Spleen (tissue), 7 donors: ENCODE measurements around the gene LRRC18.

Source experiments
- POLR2AphosphoS5 ChIP-seq, 3 donors: sonication (generic); formaldehyde crosslinking; IDR thresholded peaks; one replicate each; pipeline ENCODE4 v1.5.1; 2017; ENCODE audit warnings: antibody characterized with exemption in 3 of 3
- TF ChIP-seq, protein P1 (sequence below), 11 experiments: fragments of 200-600 bp in 7 of 11; fragments of 450-650 bp in 4 of 11; sonication (generic) in 4 of 11; IDR thresholded peaks in 8 of 11; conservative IDR thresholded peaks in 3 of 11; 1 replicate in 7 of 11; 2 replicates in 4 of 11; pipeline versions ENCODE4 v1.4.0 to v1.8.0; 2016 to 2021; ENCODE audit warnings: antibody characterized with exemption in 11 of 11, inconsistent platforms in 4 of 11, mild to moderate bottlenecking in 1 of 11
- donor health status: DM: no; HTN: no; CAD: no; lungs with moderate emphysema.
- donor health status: DM: no; HTN: no; CAD: no.
- donor health status: DM: no; HTN: no; CAD: no.

- TF ChIP-seq POLR2AphosphoS5 (IDR thresholded peaks at IDR 0.05) = no peak
- TF ChIP-seq, protein P1, sequence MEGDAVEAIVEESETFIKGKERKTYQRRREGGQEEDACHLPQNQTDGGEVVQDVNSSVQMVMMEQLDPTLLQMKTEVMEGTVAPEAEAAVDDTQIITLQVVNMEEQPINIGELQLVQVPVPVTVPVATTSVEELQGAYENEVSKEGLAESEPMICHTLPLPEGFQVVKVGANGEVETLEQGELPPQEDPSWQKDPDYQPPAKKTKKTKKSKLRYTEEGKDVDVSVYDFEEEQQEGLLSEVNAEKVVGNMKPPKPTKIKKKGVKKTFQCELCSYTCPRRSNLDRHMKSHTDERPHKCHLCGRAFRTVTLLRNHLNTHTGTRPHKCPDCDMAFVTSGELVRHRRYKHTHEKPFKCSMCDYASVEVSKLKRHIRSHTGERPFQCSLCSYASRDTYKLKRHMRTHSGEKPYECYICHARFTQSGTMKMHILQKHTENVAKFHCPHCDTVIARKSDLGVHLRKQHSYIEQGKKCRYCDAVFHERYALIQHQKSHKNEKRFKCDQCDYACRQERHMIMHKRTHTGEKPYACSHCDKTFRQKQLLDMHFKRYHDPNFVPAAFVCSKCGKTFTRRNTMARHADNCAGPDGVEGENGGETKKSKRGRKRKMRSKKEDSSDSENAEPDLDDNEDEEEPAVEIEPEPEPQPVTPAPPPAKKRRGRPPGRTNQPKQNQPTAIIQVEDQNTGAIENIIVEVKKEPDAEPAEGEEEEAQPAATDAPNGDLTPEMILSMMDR (IDR thresholded peaks at IDR 0.05 in 8 of 11, conservative IDR thresholded peaks at IDR 0.05 in 3 of 11) = no peak
Observed at GRCh38 chr10:48905311-48905710, 34.3 kb downstream of the LRRC18 start.
